ENCODE data around the gene FOXO1. TPM values are rescaled to one million over a fixed set of nuclear protein-coding genes. Genes with fewer than 3 reads are reported as not detected.
"Not testable (repeated sequence)": the region's sequence is repeated elsewhere in the genome, so short reads cannot be mapped to it uniquely, and the experiment has no call there.

Gene FOXO1
- 19.2 TPM for polyA plus RNA-seq (2013, experiment 1 of 2)
- 16.7 TPM for polyA plus RNA-seq (2013, experiment 2 of 2)

- Histone ChIP-seq H3K4me1 (ENCODE audit: control insufficient read depth, insufficient read depth, low read length, poor library complexity, severe bottlenecking) (peaks cover 18% of the 10 kb centered on the region), H3K4me3 (ENCODE audit: extremely low read depth, insufficient read depth, low read length, poor library complexity, severe bottlenecking) (peak within 1 kb of the TSS; percentile 88), H3K36me3 (ENCODE audit: control insufficient read depth, insufficient read depth, low read length) (no peaks in the 10 kb centered on the region), H3K27ac (ENCODE audit: low read depth, low read length, severe bottlenecking) (peak within 1 kb of the TSS; percentile 59), H3K9me3 (ENCODE audit: control insufficient read depth, low read length) (no peaks in the 10 kb centered on the region)
- 0% methylated on average over 68 to 85 of the region's 108 CpGs for WGBS, 2 experiments (ENCODE audit: insufficient coverage in 2 of 2)
These were observed at the start of gene FOXO1 for GRCh38 chr13:40666045-40666932. Gene FOXO1 (minus strand): TSS chr13:40666641. CDS start chr13:40666212, 429 bp downstream.

GRCh38 chr13:40714433-40714832 lies 48.0 kb upstream of the FOXO1 start:
- H3K27ac ChIP-seq (ENCODE audit: low read depth, low read length, severe bottlenecking); H3K4me1 ChIP-seq (ENCODE audit: control insufficient read depth, insufficient read depth, low read length, poor library complexity, severe bottlenecking); H3K36me3 ChIP-seq (ENCODE audit: control insufficient read depth, insufficient read depth, low read length); H3K9me3 ChIP-seq (ENCODE audit: control insufficient read depth, low read length); H3K4me3 ChIP-seq (ENCODE audit: extremely low read depth, insufficient read depth, low read length, poor library complexity, severe bottlenecking): not testable (repeated sequence)
- WGBS, 2 experiments (ENCODE audit: insufficient coverage in 2 of 2) = no CpG with 5 or more reads among the region's 1 CpG

- Histone ChIP-seq H3K36me3 (ENCODE audit: control insufficient read depth, insufficient read depth, low read length) (no peaks in the 10 kb centered on the region), H3K4me3 (ENCODE audit: extremely low read depth, insufficient read depth, low read length, poor library complexity, severe bottlenecking) (no peak overlapping the region), H3K9me3 (ENCODE audit: control insufficient read depth, low read length) (no peaks in the 10 kb centered on the region), H3K4me1 (ENCODE audit: control insufficient read depth, insufficient read depth, low read length, poor library complexity, severe bottlenecking) (no peaks in the 10 kb centered on the region), H3K27ac (ENCODE audit: low read depth, low read length, severe bottlenecking) (no peak overlapping the region)
- 85 to 92% methylated on average over 2 of the region's 2 CpGs for WGBS, 2 experiments (ENCODE audit: insufficient coverage in 2 of 2)
These were observed 40.0 kb upstream of the FOXO1 start for GRCh38 chr13:40706439-40706838.

- no peak overlapping the region for H3K4me3 ChIP-seq (ENCODE audit: extremely low read depth, insufficient read depth, low read length, poor library complexity, severe bottlenecking)
- no peak overlapping the region for H3K27ac ChIP-seq (ENCODE audit: low read depth, low read length, severe bottlenecking)
- 98 to 100% methylated on average over 3 to 5 of the region's 5 CpGs for WGBS, 2 experiments (ENCODE audit: insufficient coverage in 2 of 2)
- H3K36me3 ChIP-seq (ENCODE audit: control insufficient read depth, insufficient read depth, low read length) = no peaks in the 10 kb centered on the region
- no peaks in the 10 kb centered on the region for H3K4me1 ChIP-seq (ENCODE audit: control insufficient read depth, insufficient read depth, low read length, poor library complexity, severe bottlenecking)
- H3K9me3 ChIP-seq (ENCODE audit: control insufficient read depth, low read length) = no peaks in the 10 kb centered on the region
These were observed 31.3 kb upstream of the FOXO1 start for GRCh38 chr13:40697711-40698110.

- Histone ChIP-seq H3K4me1 (ENCODE audit: control insufficient read depth, insufficient read depth, low read length, poor library complexity, severe bottlenecking) (no peaks in the 10 kb centered on the region), H3K9me3 (ENCODE audit: control insufficient read depth, low read length) (no peaks in the 10 kb centered on the region), H3K27ac (ENCODE audit: low read depth, low read length, severe bottlenecking) (no peak overlapping the region), H3K36me3 (ENCODE audit: control insufficient read depth, insufficient read depth, low read length) (no peaks in the 10 kb centered on the region), H3K4me3 (ENCODE audit: extremely low read depth, insufficient read depth, low read length, poor library complexity, severe bottlenecking) (no peak overlapping the region)
- WGBS, 2 experiments (ENCODE audit: insufficient coverage in 2 of 2) = 100% methylated on average over 3 of the region's 4 CpGs; no CpG with 5 or more reads in 1 of the 2 experiments
These were observed 28.0 kb upstream of the FOXO1 start for GRCh38 chr13:40694426-40694825.

- WGBS, 2 experiments (ENCODE audit: insufficient coverage in 2 of 2) = no CpG with 5 or more reads among the region's 2 CpGs
These were observed 26.5 kb upstream of the FOXO1 start for GRCh38 chr13:40692946-40693345.

GRCh38 chr13:40688781-40689180 lies 22.3 kb upstream of the FOXO1 start:
- Histone ChIP-seq H3K27ac (ENCODE audit: low read depth, low read length, severe bottlenecking) (no peak overlapping the region), H3K4me1 (ENCODE audit: control insufficient read depth, insufficient read depth, low read length, poor library complexity, severe bottlenecking) (no peaks in the 10 kb centered on the region), H3K9me3 (ENCODE audit: control insufficient read depth, low read length) (no peaks in the 10 kb centered on the region), H3K36me3 (ENCODE audit: control insufficient read depth, insufficient read depth, low read length) (no peaks in the 10 kb centered on the region), H3K4me3 (ENCODE audit: extremely low read depth, insufficient read depth, low read length, poor library complexity, severe bottlenecking) (no peak overlapping the region)
- no CpG with 5 or more reads among the region's 3 CpGs for WGBS, 2 experiments (ENCODE audit: insufficient coverage in 2 of 2)

More at GRCh38 chr13:40692946-40693345, 26.5 kb upstream of the FOXO1 start:
- H3K9me3 ChIP-seq (ENCODE audit: control insufficient read depth, low read length) = no peaks in the 10 kb centered on the region
- no peaks in the 10 kb centered on the region for H3K4me1 ChIP-seq (ENCODE audit: control insufficient read depth, insufficient read depth, low read length, poor library complexity, severe bottlenecking)
- no peak overlapping the region for H3K4me3 ChIP-seq (ENCODE audit: extremely low read depth, insufficient read depth, low read length, poor library complexity, severe bottlenecking)
- H3K27ac ChIP-seq (ENCODE audit: low read depth, low read length, severe bottlenecking) = no peak overlapping the region
- no peaks in the 10 kb centered on the region for H3K36me3 ChIP-seq (ENCODE audit: control insufficient read depth, insufficient read depth, low read length)

- Histone ChIP-seq H3K9me3 (ENCODE audit: control insufficient read depth, low read length) (no peaks in the 10 kb centered on the region), H3K4me3 (ENCODE audit: extremely low read depth, insufficient read depth, low read length, poor library complexity, severe bottlenecking) (no peak overlapping the region), H3K36me3 (ENCODE audit: control insufficient read depth, insufficient read depth, low read length) (no peaks in the 10 kb centered on the region), H3K27ac (ENCODE audit: low read depth, low read length, severe bottlenecking) (no peak overlapping the region), H3K4me1 (ENCODE audit: control insufficient read depth, insufficient read depth, low read length, poor library complexity, severe bottlenecking) (no peaks in the 10 kb centered on the region)
- 75 to 76% methylated on average over 7 to 8 of the region's 11 CpGs for WGBS, 2 experiments (ENCODE audit: insufficient coverage in 2 of 2)
These were observed 16.2 kb upstream of the FOXO1 start for GRCh38 chr13:40682449-40683240.

- H3K9me3 ChIP-seq (ENCODE audit: control insufficient read depth, low read length) = no peaks in the 10 kb centered on the region
- H3K4me3 ChIP-seq (ENCODE audit: extremely low read depth, insufficient read depth, low read length, poor library complexity, severe bottlenecking) = no peak overlapping the region
- no peaks in the 10 kb centered on the region for H3K36me3 ChIP-seq (ENCODE audit: control insufficient read depth, insufficient read depth, low read length)
- H3K27ac ChIP-seq (ENCODE audit: low read depth, low read length, severe bottlenecking) = no peak overlapping the region
- 84 to 92% methylated on average over 6 of the region's 7 CpGs for WGBS, 2 experiments (ENCODE audit: insufficient coverage in 2 of 2)
- no peaks in the 10 kb centered on the region for H3K4me1 ChIP-seq (ENCODE audit: control insufficient read depth, insufficient read depth, low read length, poor library complexity, severe bottlenecking)
These were observed 15.1 kb upstream of the FOXO1 start for GRCh38 chr13:40681341-40682146.

- H3K36me3 ChIP-seq (ENCODE audit: control insufficient read depth, insufficient read depth, low read length) = no peaks in the 10 kb centered on the region
- H3K27ac ChIP-seq (ENCODE audit: low read depth, low read length, severe bottlenecking) = no peak overlapping the region
- no peak overlapping the region for H3K4me3 ChIP-seq (ENCODE audit: extremely low read depth, insufficient read depth, low read length, poor library complexity, severe bottlenecking)
- no peaks in the 10 kb centered on the region for H3K4me1 ChIP-seq (ENCODE audit: control insufficient read depth, insufficient read depth, low read length, poor library complexity, severe bottlenecking)
- 33 to 49% methylated on average over 3 to 5 of the region's 7 CpGs for WGBS, 2 experiments (ENCODE audit: insufficient coverage in 2 of 2)
- no peaks in the 10 kb centered on the region for H3K9me3 ChIP-seq (ENCODE audit: control insufficient read depth, low read length)
These were observed 14.3 kb upstream of the FOXO1 start for GRCh38 chr13:40680659-40681323.

Data from mesodermal cell (in vitro differentiated cells).